ENCODE results near the gene IQGAP2.

The IQGAP2 gene

GRCh38 chr5:76524101-76524835 is 121.2 kb downstream of the IQGAP2 start:
- Histone ChIP-seq H2BK12ac (ENCODE audit: low read length) (no peak overlapping the region), H3K27me3 (ENCODE audit: insufficient read depth, low read length) (no peaks in the 10 kb centered on the region), H3K4me3 (ENCODE audit: low read depth, low read length) (no peak overlapping the region), H4K91ac (ENCODE audit: low read depth, low read length) (no peak overlapping the region), H3K79me2 (ENCODE audit: control insufficient read depth, insufficient read depth, low read length, poor library complexity) (no peaks in the 10 kb centered on the region), H2BK5ac (ENCODE audit: low read depth, low read length, poor library complexity) (no peak overlapping the region), H3K4ac (ENCODE audit: low read depth, low read length) (no peak overlapping the region), H3K9ac (ENCODE audit: low read length) (no peak overlapping the region), H4K8ac (ENCODE audit: low read depth, low read length) (no peak overlapping the region), H3K18ac (ENCODE audit: low read length) (no peak overlapping the region), H3K36me3 (ENCODE audit: control insufficient read depth in 1 of 2, insufficient read depth in 2 of 2, low read length in 2 of 2) (no peaks in the 10 kb centered on the region), H3K79me1 (ENCODE audit: low read length) (peaks cover 11% of the 10 kb centered on the region), H2BK120ac (ENCODE audit: insufficient read depth, low read length, poor library complexity) (no peak overlapping the region), H3K4me2 (ENCODE audit: low read length) (no peak overlapping the region), H3K4me1 (ENCODE audit: control insufficient read depth in 1 of 2, insufficient read depth in 2 of 2, low read length in 2 of 2) (peaks cover 3 to 7% of the 10 kb centered on the region in 2 experiments), H3K9me3 (ENCODE audit: insufficient read depth, low read depth, low read length) (no peaks in the 10 kb centered on the region), H3K23ac (ENCODE audit: low read length) (no peak overlapping the region), H2AK5ac (ENCODE audit: low read length) (no peak overlapping the region), H3K14ac (ENCODE audit: low read length) (no peak overlapping the region), H3K27ac (ENCODE audit: low read depth, low read length) (no peak overlapping the region), H2AFZ (ENCODE audit: insufficient read depth, low read length, poor library complexity) (no peak overlapping the region), H4K12ac (ENCODE audit: low read depth, low read length) (no peak overlapping the region)
- DNase-seq = no peak
- WGBS (ENCODE audit: extremely low coverage, insufficient coverage, insufficient read length) = no CpG with 5 or more reads among the region's 3 CpGs

GRCh38 chr5:76524868-76525267 is 121.8 kb downstream of the IQGAP2 start:
- H3K79me1 ChIP-seq (ENCODE audit: low read length) = peaks cover 11% of the 10 kb centered on the region
- no peak for DNase-seq
- peaks cover 3 to 7% of the 10 kb centered on the region in 2 experiments for H3K4me1 ChIP-seq (ENCODE audit: control insufficient read depth in 1 of 2, insufficient read depth in 2 of 2, low read length in 2 of 2)
- H3K36me3 ChIP-seq (ENCODE audit: control insufficient read depth in 1 of 2, insufficient read depth in 2 of 2, low read length in 2 of 2) = no peaks in the 10 kb centered on the region
- H4K91ac ChIP-seq (ENCODE audit: low read depth, low read length) = no peak overlapping the region
- H3K23ac ChIP-seq (ENCODE audit: low read length) = no peak overlapping the region
- H4K8ac ChIP-seq (ENCODE audit: low read depth, low read length) = no peak overlapping the region
- no CpG with 5 or more reads among the region's 2 CpGs for WGBS (ENCODE audit: extremely low coverage, insufficient coverage, insufficient read length)
- no peaks in the 10 kb centered on the region for H3K27me3 ChIP-seq (ENCODE audit: insufficient read depth, low read length)
- no peak overlapping the region for H3K4ac ChIP-seq (ENCODE audit: low read depth, low read length)
- H2AK5ac ChIP-seq (ENCODE audit: low read length) = no peak overlapping the region
- H3K9me3 ChIP-seq (ENCODE audit: insufficient read depth, low read depth, low read length) = no peaks in the 10 kb centered on the region
- no peak overlapping the region for H2BK5ac ChIP-seq (ENCODE audit: low read depth, low read length, poor library complexity)
- H3K18ac ChIP-seq (ENCODE audit: low read length) = no peak overlapping the region
- no peak overlapping the region for H3K9ac ChIP-seq (ENCODE audit: low read length)
- no peak overlapping the region for H2BK120ac ChIP-seq (ENCODE audit: insufficient read depth, low read length, poor library complexity)
- H3K79me2 ChIP-seq (ENCODE audit: control insufficient read depth, insufficient read depth, low read length, poor library complexity) = no peaks in the 10 kb centered on the region
- no peak overlapping the region for H3K14ac ChIP-seq (ENCODE audit: low read length)
- no peak overlapping the region for H3K4me2 ChIP-seq (ENCODE audit: low read length)
- H4K12ac ChIP-seq (ENCODE audit: low read depth, low read length) = no peak overlapping the region
- H3K4me3 ChIP-seq (ENCODE audit: low read depth, low read length) = no peak overlapping the region
- no peak overlapping the region for H3K27ac ChIP-seq (ENCODE audit: low read depth, low read length)
- H2AFZ ChIP-seq (ENCODE audit: insufficient read depth, low read length, poor library complexity) = no peak overlapping the region
- H2BK12ac ChIP-seq (ENCODE audit: low read length) = no peak overlapping the region

- no peak overlapping the region for H2BK12ac ChIP-seq (ENCODE audit: low read length)
- no peaks in the 10 kb centered on the region for H3K79me2 ChIP-seq (ENCODE audit: control insufficient read depth, insufficient read depth, low read length, poor library complexity)
- no peak overlapping the region for H3K23ac ChIP-seq (ENCODE audit: low read length)
- H3K4ac ChIP-seq (ENCODE audit: low read depth, low read length) = no peak overlapping the region
- H3K36me3 ChIP-seq (ENCODE audit: control insufficient read depth in 1 of 2, insufficient read depth in 2 of 2, low read length in 2 of 2) = no peaks in the 10 kb centered on the region
- H3K79me1 ChIP-seq (ENCODE audit: low read length) = peaks cover 9% of the 10 kb centered on the region
- no peak overlapping the region for H3K27ac ChIP-seq (ENCODE audit: low read depth, low read length)
- H3K9ac ChIP-seq (ENCODE audit: low read length) = no peak overlapping the region
- H3K9me3 ChIP-seq (ENCODE audit: insufficient read depth, low read depth, low read length) = no peaks in the 10 kb centered on the region
- no peak overlapping the region for H3K14ac ChIP-seq (ENCODE audit: low read length)
- H3K4me3 ChIP-seq (ENCODE audit: low read depth, low read length) = no peak overlapping the region
- H3K4me1 ChIP-seq (ENCODE audit: control insufficient read depth in 1 of 2, insufficient read depth in 2 of 2, low read length in 2 of 2) = peaks cover 3 to 7% of the 10 kb centered on the region in 2 experiments
- no peak overlapping the region for H2BK120ac ChIP-seq (ENCODE audit: insufficient read depth, low read length, poor library complexity)
- no peak overlapping the region for H2AFZ ChIP-seq (ENCODE audit: insufficient read depth, low read length, poor library complexity)
- no peak overlapping the region for H4K12ac ChIP-seq (ENCODE audit: low read depth, low read length)
- no peak overlapping the region for H4K8ac ChIP-seq (ENCODE audit: low read depth, low read length)
- no CpG with 5 or more reads among the region's 2 CpGs for WGBS (ENCODE audit: extremely low coverage, insufficient coverage, insufficient read length)
- H3K27me3 ChIP-seq (ENCODE audit: insufficient read depth, low read length) = no peaks in the 10 kb centered on the region
- no peak overlapping the region for H4K91ac ChIP-seq (ENCODE audit: low read depth, low read length)
- H3K18ac ChIP-seq (ENCODE audit: low read length) = no peak overlapping the region
- no peak overlapping the region for H2AK5ac ChIP-seq (ENCODE audit: low read length)
- no peak overlapping the region for H2BK5ac ChIP-seq (ENCODE audit: low read depth, low read length, poor library complexity)
- DNase-seq = no peak
- H3K4me2 ChIP-seq (ENCODE audit: low read length) = no peak overlapping the region
Observed at GRCh38 chr5:76525956-76526355, 122.9 kb downstream of the IQGAP2 start.

- DNase-seq = no peak
- H2AFZ ChIP-seq (ENCODE audit: insufficient read depth, low read length, poor library complexity) = no peak overlapping the region
- H3K18ac ChIP-seq (ENCODE audit: low read length) = peak overlapping the region; percentile 33
- no CpG with 5 or more reads among the region's 2 CpGs for WGBS (ENCODE audit: extremely low coverage, insufficient coverage, insufficient read length)
- no peak overlapping the region for H3K4ac ChIP-seq (ENCODE audit: low read depth, low read length)
- no peaks in the 10 kb centered on the region for H3K27me3 ChIP-seq (ENCODE audit: insufficient read depth, low read length)
- no peaks in the 10 kb centered on the region for H3K9me3 ChIP-seq (ENCODE audit: insufficient read depth, low read depth, low read length)
- H3K23ac ChIP-seq (ENCODE audit: low read length) = no peak overlapping the region
- peak overlapping the region; percentile 40 for H2BK120ac ChIP-seq (ENCODE audit: insufficient read depth, low read length, poor library complexity)
- peak overlapping the region; percentile 90 for H2BK12ac ChIP-seq (ENCODE audit: low read length)
- H3K79me1 ChIP-seq (ENCODE audit: low read length) = peaks cover 9% of the 10 kb centered on the region
- H4K12ac ChIP-seq (ENCODE audit: low read depth, low read length) = no peak overlapping the region
- peak overlapping the region; percentile 64 for H3K27ac ChIP-seq (ENCODE audit: low read depth, low read length)
- H4K8ac ChIP-seq (ENCODE audit: low read depth, low read length) = no peak overlapping the region
- no peak overlapping the region for H3K4me3 ChIP-seq (ENCODE audit: low read depth, low read length)
- H2AK5ac ChIP-seq (ENCODE audit: low read length) = peak overlapping the region; percentile 60
- H3K4me1 ChIP-seq (ENCODE audit: control insufficient read depth in 1 of 2, insufficient read depth in 2 of 2, low read length in 2 of 2) = peaks cover 3 to 7% of the 10 kb centered on the region in 2 experiments
- H3K14ac ChIP-seq (ENCODE audit: low read length) = peak overlapping the region; percentile 57
- H2BK5ac ChIP-seq (ENCODE audit: low read depth, low read length, poor library complexity) = peak overlapping the region; percentile 55
- H3K4me2 ChIP-seq (ENCODE audit: low read length) = no peak overlapping the region
- no peak overlapping the region for H3K9ac ChIP-seq (ENCODE audit: low read length)
- no peaks in the 10 kb centered on the region for H3K79me2 ChIP-seq (ENCODE audit: control insufficient read depth, insufficient read depth, low read length, poor library complexity)
- H3K36me3 ChIP-seq (ENCODE audit: control insufficient read depth in 1 of 2, insufficient read depth in 2 of 2, low read length in 2 of 2) = no peaks in the 10 kb centered on the region
- peak overlapping the region; percentile 71 for H4K91ac ChIP-seq (ENCODE audit: low read depth, low read length)
Observed at GRCh38 chr5:76526950-76527583, 124.0 kb downstream of the IQGAP2 start.

Data from trophoblast cell (in vitro differentiated cells and primary cell).